ENCODE measurements around the gene M6PR. TPM values are rescaled to one million over a fixed set of nuclear protein-coding genes. Genes with fewer than 3 reads are reported as not detected.

Gene M6PR
- total and polyA plus RNA-seq, 2 of the 8 experiments (the other 6 are each of a cell fraction or from before 2014, with no cell fraction given): 106 to 122 TPM

GRCh38 chr12:8897081-8897480, 52.4 kb downstream of the M6PR start:
- H3K23ac ChIP-seq (ENCODE audit: insufficient read length): no peak overlapping the region
- ChIA-PET POLR2A (ENCODE audit: partially characterized antibody) (interaction anchor here (1.0 to 1.1 kb wide), 4 partner anchors 14 to 48 kb away, joined by 3 to 4 read pairs (median 3); no protein-coding TSS in a partner anchor), CTCF (ENCODE audit: partially characterized antibody) (interaction anchor here (7.6 kb wide), 1 partner anchor 38 kb away, joined by 61 read pairs; no protein-coding TSS in a partner anchor)
- 87% methylated on average over 7 of the region's 7 CpGs; no CpG with 5 or more reads in 1 of the 2 experiments for WGBS, 2 experiments (ENCODE audit: extremely low coverage in 1 of 2, insufficient coverage in 1 of 2, insufficient read length in 1 of 2, insufficient replicate concordance in 2 of 2, low coverage in 1 of 2, low lambda C conversion rate in 2 of 2, missing lambda C conversion rate in 1 of 2)
- no peaks in the 10 kb centered on the region for H3K23me2 ChIP-seq (ENCODE audit: low read depth, low read length)
- no peak overlapping the region for H2AK5ac ChIP-seq (ENCODE audit: low read depth, low read length)
- no peak overlapping the region for H4K91ac ChIP-seq (replicated peaks; ENCODE audit: insufficient read length, low read length)
- no peak overlapping the region for H2BK120ac ChIP-seq (replicated peaks; ENCODE audit: low read depth, low read length)
- H2AFZ ChIP-seq (ENCODE audit: low read length): no peak overlapping the region
- H3K56ac ChIP-seq (replicated peaks; ENCODE audit: insufficient read length, low read depth, low read length): no peak overlapping the region
- H3K79me2 ChIP-seq (ENCODE audit: control insufficient read depth in 1 of 2, insufficient read depth in 2 of 2, low read length in 2 of 2): no peaks in the 10 kb centered on the region
- H3K4me1 ChIP-seq (replicated peaks in 1 of 4; ENCODE audit: control insufficient read depth in 3 of 4, insufficient read depth in 4 of 4, low read length in 3 of 4): peaks cover 0 to 5% (median 1%) of the 10 kb centered on the region in 4 experiments; a peak in 3 of 7 replicates
- FAIRE-seq (no peak), DNase-seq (ENCODE audit: low read depth in 1 of 2, low spot score in 2 of 2) (no peak)
- no peaks in the 10 kb centered on the region for H4K20me1 ChIP-seq (replicated peaks in 1 of 2; ENCODE audit: control insufficient read depth in 1 of 2, insufficient read depth in 2 of 2, low read length in 2 of 2)
- H3K4ac ChIP-seq (replicated peaks; ENCODE audit: insufficient read length, low read depth, low read length): no peak overlapping the region
- H3K14ac ChIP-seq (ENCODE audit: insufficient read length): no peak overlapping the region
- no peaks in the 10 kb centered on the region; a peak in 2 of 8 replicates for H3K36me3 ChIP-seq (ENCODE audit: control insufficient read depth in 2 of 4, insufficient read depth in 4 of 4, low read length in 3 of 4)
- H2BK5ac ChIP-seq (ENCODE audit: low read depth, low read length): no peak overlapping the region
- H2BK15ac ChIP-seq (ENCODE audit: low read length): no peak overlapping the region
- TF ChIP-seq JUN (IDR thresholded peaks at IDR 0.05; ENCODE audit: low read depth, low read length) (no peak), ASH2L (IDR thresholded peaks at IDR 0.05; ENCODE audit: low read length) (no peak), ATF3 (IDR thresholded peaks at IDR 0.05; ENCODE audit: insufficient read depth, low read depth, low read length) (no peak), TCF12 (IDR thresholded peaks at IDR 0.05; ENCODE audit: low read depth, low read length) (no peak), CTBP2 (IDR thresholded peaks at IDR 0.05; ENCODE audit: borderline replicate concordance, insufficient read depth, insufficient read length, low read length) (no peak), SIRT6 (IDR thresholded peaks at IDR 0.05; ENCODE audit: low read length) (no peak), CEBPB (IDR thresholded peaks at IDR 0.05; ENCODE audit: low read depth, low read length) (no peak), POLR2AphosphoS5 (IDR thresholded peaks at IDR 0.05; ENCODE audit: low read depth, low read length) (no peak), PHF8 (conservative IDR thresholded peaks at IDR 0.05; ENCODE audit: low read depth, low read length) (no peak), TEAD4 (IDR thresholded peaks at IDR 0.05; ENCODE audit: low read depth, low read length) (no peak), NRF1 (IDR thresholded peaks at IDR 0.05; ENCODE audit: low read depth, low read length) (no peak), SAP30 (IDR thresholded peaks at IDR 0.05; ENCODE audit: insufficient read depth, insufficient replicate concordance, low read length) (no peak), SP4 (IDR thresholded peaks at IDR 0.05; ENCODE audit: low read length) (no peak)
- H4K5ac ChIP-seq (ENCODE audit: insufficient read length, low read depth, low read length): no peak overlapping the region
- no peak overlapping the region for H3K9ac ChIP-seq (replicated peaks in 1 of 4; ENCODE audit: extremely low read depth in 1 of 4, low read depth in 3 of 4, low read length in 3 of 4)
- H2BK20ac ChIP-seq (ENCODE audit: low read length): no peak overlapping the region
- H3K4me3 ChIP-seq (ENCODE audit: extremely low read depth in 1 of 4, insufficient read depth in 2 of 4, low read depth in 3 of 4, low read length in 4 of 4): no peak overlapping the region
- H4K8ac ChIP-seq (ENCODE audit: extremely low read depth, insufficient read depth, low read length): no peak overlapping the region
- 0 out of 2 replicates have a peak, but pooled peaks cover 2% of the 10 kb centered on the region for H3K79me1 ChIP-seq (ENCODE audit: low read depth, low read length)
- no peaks in the 10 kb centered on the region for H3K27me3 ChIP-seq (replicated peaks in 1 of 4; ENCODE audit: control insufficient read depth in 3 of 4, extremely low read depth in 1 of 4, insufficient read depth in 3 of 4, low read length in 3 of 4)
- H3K27ac ChIP-seq (ENCODE audit: low read depth, low read length): no peak overlapping the region
- H2BK12ac ChIP-seq (ENCODE audit: low read depth, low read length): no peak overlapping the region
- H3K9me3 ChIP-seq (ENCODE audit: insufficient read depth in 2 of 2, low read depth in 1 of 2, low read length in 1 of 2): peaks cover 6 to 9% of the 10 kb centered on the region in 2 experiments; a peak in 2 of 4 replicates
- no peak overlapping the region for H3K18ac ChIP-seq (ENCODE audit: extremely low read depth, low read length)
- no peak overlapping the region for H3K4me2 ChIP-seq (ENCODE audit: insufficient read depth in 1 of 2, low read depth in 2 of 2, low read length in 2 of 2)

All from H1 (cell line).